Nephron (organoid): ENCODE data around the gene ARL10.

Experiments
- H3K27ac Mint-ChIP-seq, 3 experiments: 2 replicates each; pipeline ENCODE4 v1.8.0; 2020; ENCODE audit warnings: mixed read lengths in 3 of 3, mild to moderate bottlenecking in 2 of 3, moderate library complexity in 1 of 3
- H3K27me3 Mint-ChIP-seq: 2 replicates; pipeline ENCODE4 v1.8.0; 2021; ENCODE audit warnings: low read depth, mild to moderate bottlenecking, moderate library complexity, mixed read lengths
- H3K36me3 Mint-ChIP-seq: 2 replicates; pipeline ENCODE4 v1.8.0; 2020; ENCODE audit warnings: low read depth, mixed read lengths
- H3K4me1 Mint-ChIP-seq: 2 replicates; pipeline ENCODE4 v1.8.0; 2020; ENCODE audit warnings: mixed read lengths
- H3K4me3 Mint-ChIP-seq, 3 experiments: 2 replicates each; pipeline ENCODE4 v1.8.0; 2020; ENCODE audit warnings: mild to moderate bottlenecking in 3 of 3, mixed read lengths in 3 of 3, moderate library complexity in 2 of 3
- H3K9me3 Mint-ChIP-seq: 2 replicates; pipeline ENCODE4 v1.8.0; 2020; ENCODE audit warnings: mixed read lengths
- CTCF ChIP-seq, 3 experiments: fragments of 200-600 bp; sonication (generic); IDR thresholded peaks; one replicate each; pipeline ENCODE4 v1.5.0; 2021; ENCODE audit warnings: antibody characterized with exemption in 3 of 3; ENCODE audit not compliant: unreplicated experiment in 3 of 3

Gene ARL10

GRCh38 chr5:176359658-176360057 lies 5.6 kb upstream of the ARL10 start:
- Mint-ChIP-seq H3K4me1 (peaks cover 14% of the 10 kb centered on the region), H3K36me3 (peaks cover 26% of the 10 kb centered on the region), H3K27me3 (peaks cover 22% of the 10 kb centered on the region), H3K4me3 (peak overlapping the region; percentile 79 to 91 (median 85)), H3K27ac (peak overlapping the region in 1 of 3 experiments; percentile 50), H3K9me3 (no peaks in the 10 kb centered on the region)
- TF ChIP-seq CTCF (IDR thresholded peaks at IDR 0.05; ENCODE audit: unreplicated experiment in 3 of 3) = no peak

GRCh38 chr5:176360894-176361436 lies 4.3 kb upstream of the ARL10 start:
- no peaks in the 10 kb centered on the region for H3K9me3 Mint-ChIP-seq
- H3K36me3 Mint-ChIP-seq = peaks cover 18% of the 10 kb centered on the region
- peak overlapping the region; percentile 98 to 99 (median 98) for H3K4me3 Mint-ChIP-seq
- no peak for TF ChIP-seq CTCF (IDR thresholded peaks at IDR 0.05; ENCODE audit: unreplicated experiment in 3 of 3)
- peaks cover 14% of the 10 kb centered on the region for H3K4me1 Mint-ChIP-seq
- H3K27me3 Mint-ChIP-seq = peaks cover 22% of the 10 kb centered on the region
- H3K27ac Mint-ChIP-seq = peak overlapping the region; percentile 79 to 95 (median 85)

GRCh38 chr5:176361437-176362232 lies 3.7 kb upstream of the ARL10 start, which contains the start of gene KIAA1191:
Gene KIAA1191 (minus strand): TSS chr5:176361764. CDS start chr5:176359508, 2,256 bp downstream.
- Mint-ChIP-seq H3K36me3 (peaks cover 17% of the 10 kb centered on the region), H3K4me1 (peaks cover 14% of the 10 kb centered on the region), H3K9me3 (no peaks in the 10 kb centered on the region), H3K27me3 (peaks cover 22% of the 10 kb centered on the region), H3K4me3 (peak within 1 kb of the TSS; percentile 98 to 99 (median 98)), H3K27ac (peak within 1 kb of the TSS; percentile 79 to 95 (median 93))
- TF ChIP-seq CTCF (IDR thresholded peaks at IDR 0.05; ENCODE audit: unreplicated experiment in 3 of 3) = no peak

GRCh38 chr5:176362233-176362490 lies 3.1 kb upstream of the ARL10 start:
- no peak for TF ChIP-seq CTCF (IDR thresholded peaks at IDR 0.05; ENCODE audit: unreplicated experiment in 3 of 3)
- Mint-ChIP-seq H3K36me3 (peaks cover 17% of the 10 kb centered on the region), H3K9me3 (no peaks in the 10 kb centered on the region), H3K27ac (peak overlapping the region in 1 of 3 experiments; percentile 79), H3K4me3 (peak overlapping the region; percentile 98 to 99 (median 98)), H3K27me3 (peaks cover 22% of the 10 kb centered on the region), H3K4me1 (peaks cover 15% of the 10 kb centered on the region)

- peak overlapping the region in 1 of 3 experiments; percentile 51 for H3K27ac Mint-ChIP-seq
- peak overlapping the region; percentile 76 to 81 (median 79) for H3K4me3 Mint-ChIP-seq
- no peaks in the 10 kb centered on the region for H3K9me3 Mint-ChIP-seq
- H3K36me3 Mint-ChIP-seq = peaks cover 24% of the 10 kb centered on the region
- no peak for TF ChIP-seq CTCF (IDR thresholded peaks at IDR 0.05; ENCODE audit: unreplicated experiment in 3 of 3)
- H3K27me3 Mint-ChIP-seq = peaks cover 22% of the 10 kb centered on the region
- H3K4me1 Mint-ChIP-seq = peaks cover 13% of the 10 kb centered on the region
Observed at GRCh38 chr5:176364765-176365350, 429 bp upstream of the ARL10 start.
